GM13977 (cell line): ENCODE measurements around the gene MED27.

ENCODE experiments used
- DNase-seq: peaks from one replicate; pipeline ENCODE4 v3.0.0; 2012; ENCODE audit warnings: low spot score
- CTCF ChIP-seq: IDR thresholded peaks from 2 replicates; pipeline ENCODE4 v1.5.1; 2012; ENCODE audit warnings: mild to moderate bottlenecking, control low read depth; ENCODE audit not compliant: insufficient read depth; ENCODE audit errors: extremely low read depth, missing control alignments
- in situ Hi-C: fragments of 300-500 bp; cut with MboI; formaldehyde crosslinking; loops from one replicate; pipeline ENCODE4 v1.12.0; 2022; ENCODE audit warnings: low sequenced_read_pairs, low pct_unique_long_range_greater_than_20kb, mixed read lengths, inconsistent platforms; ENCODE audit not compliant: unreplicated experiment

MED27 gene

DNA sequence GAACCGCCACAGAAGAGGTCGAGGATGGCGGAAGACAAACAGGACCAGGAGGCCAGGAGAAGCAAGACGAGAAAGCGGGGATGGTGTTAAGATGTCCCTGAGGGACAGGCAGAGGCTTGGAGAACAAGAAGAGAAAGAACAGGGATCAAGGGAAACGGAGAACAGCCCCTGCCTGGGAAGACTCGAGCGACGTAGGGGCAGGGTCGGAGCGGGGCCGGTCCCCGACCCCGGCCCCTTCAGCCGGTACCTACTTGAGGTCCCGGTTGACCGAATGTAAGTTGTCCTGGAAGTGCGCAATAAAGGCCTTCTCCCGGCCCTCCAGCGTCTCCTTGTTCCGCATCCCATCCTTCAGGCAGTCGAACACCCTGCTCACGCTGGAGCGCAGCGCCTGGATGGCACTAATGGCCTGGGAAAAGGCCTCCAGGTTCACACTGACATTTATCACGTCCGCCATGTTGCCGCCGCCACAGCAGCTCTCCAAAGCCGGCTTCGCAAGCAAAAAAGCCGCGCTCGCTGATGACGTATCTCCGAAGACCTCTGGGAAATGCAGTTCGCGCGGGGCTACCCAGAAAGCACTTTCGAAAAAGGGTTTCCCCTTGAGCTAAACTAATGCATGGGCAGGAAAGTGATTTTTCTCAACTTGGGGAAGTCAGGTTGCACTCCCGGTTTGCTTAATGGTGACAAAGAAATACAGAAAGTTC lies at the start of gene MED27:
TSS of gene MED27 (minus strand) at position 477 of the 701 bp plus-strand sequence. CDS start at position 454, 23 bp downstream.
- no peak for TF ChIP-seq CTCF
- in situ Hi-C loops = no loop called here
- peak; percentile 91 for DNase-seq

DNA sequence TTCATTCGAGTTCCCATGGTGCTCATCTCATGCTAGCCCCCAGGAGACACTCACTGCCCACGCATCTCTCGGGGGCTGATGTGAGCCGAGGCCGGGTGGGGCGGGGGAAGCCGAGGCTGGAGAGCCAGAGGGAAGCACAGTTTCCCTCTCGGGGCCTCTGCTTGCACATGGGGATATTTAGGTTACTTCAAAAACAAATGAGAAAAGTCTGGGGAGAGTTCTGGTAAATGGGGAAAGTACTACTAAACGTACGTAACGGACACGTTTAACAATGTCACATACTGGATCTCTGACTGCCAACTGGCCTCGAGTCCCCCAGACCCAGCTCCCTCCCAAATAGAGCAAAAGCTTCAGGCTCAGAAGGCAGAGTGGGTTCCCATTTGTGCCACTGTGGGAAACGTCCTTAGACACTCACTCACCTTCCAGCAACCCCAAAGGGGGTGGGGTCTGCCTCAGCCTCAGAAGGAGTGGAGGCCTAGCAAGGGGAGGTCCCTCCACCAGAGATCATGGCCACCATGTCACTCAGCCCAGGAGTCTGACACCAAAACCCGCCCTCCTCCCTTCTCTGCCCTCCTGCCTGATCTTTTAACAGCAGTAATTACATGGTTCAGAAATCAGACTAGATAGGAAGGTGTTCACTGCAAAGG lies 48.3 kb upstream of the MED27 start:
- DNase-seq = no peak
- TF ChIP-seq CTCF = no peak
- in situ Hi-C loops = no loop called here

DNA sequence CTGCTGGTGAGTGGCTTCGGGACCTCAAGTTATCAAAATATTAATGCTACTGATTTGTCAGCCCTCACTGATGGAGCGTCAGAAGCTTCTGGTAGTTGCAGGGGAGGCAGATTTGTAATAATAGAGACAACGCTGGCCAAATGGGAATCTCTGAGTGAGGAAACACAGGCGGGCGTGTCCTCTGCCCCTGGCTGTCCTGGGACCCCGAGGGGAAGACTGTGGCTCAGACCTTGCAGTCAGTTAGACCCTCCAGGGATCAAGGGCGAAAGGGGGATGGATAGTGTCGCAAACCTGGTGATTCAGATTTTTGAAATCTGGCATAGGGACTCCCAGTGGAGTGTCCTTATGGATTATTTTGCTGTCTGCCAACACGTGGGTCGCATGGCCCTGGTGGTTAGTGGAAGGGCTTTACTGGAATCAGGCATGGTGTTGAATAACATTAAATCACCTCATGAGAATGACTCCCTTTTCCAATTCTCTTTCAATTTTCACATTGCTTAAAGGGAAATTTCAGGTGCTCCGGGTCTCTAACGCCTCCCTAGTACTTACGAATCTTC lies 47.1 kb upstream of the MED27 start:
- in situ Hi-C loops = no loop called here
- no peak for DNase-seq
- TF ChIP-seq CTCF = no peak

DNA sequence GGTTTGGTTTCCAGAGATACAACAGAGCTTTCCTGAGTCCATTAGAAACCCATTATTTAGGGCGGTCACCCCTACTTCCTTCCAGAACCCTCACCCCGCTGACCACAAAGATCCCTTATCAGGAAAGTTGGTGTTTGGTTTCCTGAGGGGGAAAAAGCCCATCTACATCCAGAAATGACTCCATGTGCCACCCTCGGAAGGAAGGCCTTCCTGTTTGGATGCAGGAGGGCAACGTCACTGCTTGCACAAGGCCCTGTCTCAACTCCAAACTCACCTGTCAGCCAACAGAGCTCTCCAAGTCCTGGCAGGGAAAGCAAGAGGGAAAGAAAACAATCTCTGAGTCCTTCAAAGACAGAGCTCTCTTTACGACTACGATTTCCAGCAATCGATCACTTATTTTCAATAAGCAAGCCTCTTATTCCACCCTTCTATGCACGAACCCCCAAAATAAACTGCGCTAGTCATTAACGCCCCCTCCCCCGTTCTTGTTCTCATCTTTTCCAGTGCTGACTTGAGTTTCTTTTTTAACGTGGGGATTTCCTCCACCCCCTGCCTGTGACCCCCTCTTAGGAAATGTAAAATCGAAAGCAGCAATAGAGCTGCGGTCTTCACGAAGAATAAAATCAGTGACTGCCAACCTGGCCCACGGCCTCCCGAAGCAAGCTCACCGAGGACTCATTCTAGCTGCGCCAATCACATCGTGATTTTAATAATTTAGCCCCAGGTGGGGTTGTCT lies 46.4 kb upstream of the MED27 start:
- TF ChIP-seq CTCF = no peak
- peak; percentile 47 for DNase-seq
- in situ Hi-C loops = no loop called here

GRCh38 chr9:132125361-132125760 lies 45.7 kb upstream of the MED27 start:
- DNase-seq = no peak
- in situ Hi-C loops = no loop called here
- no peak for TF ChIP-seq CTCF

- no peak for DNase-seq
- in situ Hi-C loops = no loop called here
- no peak for TF ChIP-seq CTCF
Observed at GRCh38 chr9:132124800-132125199, 45.1 kb upstream of the MED27 start.
